Smooth muscle cell (in vitro differentiated cells): ENCODE measurements around the gene C6orf89. TPM values are rescaled to one million over a fixed set of nuclear protein-coding genes. Genes with fewer than 3 reads are reported as not detected.

Source experiments
- DNase-seq: peaks from one replicate; lab custom pipeline; 2025; ENCODE audit not compliant: unreplicated experiment; lab: John Stamatoyannopoulos, UW
- H2AFZ ChIP-seq: fragments of 200-600 bp; sonication (generic); 2 replicates; pipeline ENCODE4 v1.6.0; 2016; ENCODE audit warnings: antibody characterized with exemption, low read depth, mild to moderate bottlenecking
- H3F3A ChIP-seq: fragments of 200-600 bp; sonication (generic); 2 replicates; pipeline ENCODE4 v1.6.0; 2017; ENCODE audit warnings: antibody characterized with exemption, low read depth
- H3K27ac ChIP-seq: fragments of 200-600 bp; sonication (generic); 2 replicates; pipeline ENCODE4 v1.5.1; 2016; ENCODE audit warnings: low read depth, mild to moderate bottlenecking
- H3K27me3 ChIP-seq: fragments of 200-600 bp; sonication (generic); 2 replicates; pipeline ENCODE4 v1.6.1; 2016; ENCODE audit warnings: low read depth, mild to moderate bottlenecking
- H3K36me3 ChIP-seq: fragments of 200-600 bp; sonication (generic); 2 replicates; pipeline ENCODE4 v1.5.1; 2016; ENCODE audit warnings: low read depth
- H3K4me1 ChIP-seq: fragments of 200-600 bp; sonication (generic); 2 replicates; pipeline ENCODE4 v1.5.1; 2016; ENCODE audit warnings: low read depth
- H3K4me2 ChIP-seq: fragments of 200-600 bp; sonication (generic); 2 replicates; pipeline ENCODE4 v1.6.0; 2016; ENCODE audit warnings: mild to moderate bottlenecking
- H3K4me3 ChIP-seq: fragments of 200-600 bp; sonication (generic); 2 replicates; pipeline ENCODE4 v1.5.1; 2016; ENCODE audit warnings: mild to moderate bottlenecking
- H3K79me2 ChIP-seq: fragments of 200-600 bp; sonication (generic); 2 replicates; pipeline ENCODE4 v1.6.0; 2016; ENCODE audit warnings: low read depth, mild to moderate bottlenecking
- H3K9ac ChIP-seq: fragments of 200-600 bp; sonication (generic); 2 replicates; pipeline ENCODE4 v1.6.0; 2016; ENCODE audit warnings: low read depth
- H3K9me3 ChIP-seq: fragments of 200-600 bp; sonication (generic); replicated peaks from 2 replicates; pipeline ENCODE4 v1.5.1; 2016; ENCODE audit warnings: low read depth
- H4K20me1 ChIP-seq: fragments of 200-600 bp; sonication (generic); 2 replicates; pipeline ENCODE4 v1.6.0; 2016; ENCODE audit warnings: low read depth
- CTCF ChIP-seq: fragments of 200-600 bp; sonication (generic); IDR thresholded peaks from 2 replicates; pipeline ENCODE4 v1.5.1; 2017; ENCODE audit warnings: borderline replicate concordance, mild to moderate bottlenecking, antibody characterized with exemption; ENCODE audit not compliant: insufficient read depth, poor library complexity, severe bottlenecking
- WGBS: methylation state at CpG from one replicate; pipeline ENCODE4 v1.1.7; 2016; ENCODE audit warnings: low lambda C conversion rate; 5-methylcytosine and 5-hydroxymethylcytosine counted together
- polyA plus RNA-seq: library from polyadenylated mRNA; unstranded; fragments of >200 nt; fragmentation: Nextera tagmentation; extraction: Ambion mirVana; gene quantifications from 2 replicates; pipeline ENCODE4 v1.2.1, GENCODE V29; 2016
- total RNA-seq: library from RNA; depleted of rRNA; stranded (reverse); fragments of >200 nt; gene quantifications from 2 replicates; pipeline ENCODE4 v1.2.3, GENCODE V29; 2014

The C6orf89 gene
- total and polyA plus RNA-seq, 2 experiments from 2014 or later, result 44.6 to 45.7 TPM

- peaks cover under 1% of the 10 kb centered on the region for H3K27me3 ChIP-seq
- H3K9ac ChIP-seq, result no peak overlapping the region
- H3K9me3 ChIP-seq, result no peaks in the 10 kb centered on the region
- 70% methylated on average over 19 of the region's 19 CpGs for WGBS
- H2AFZ ChIP-seq, result no peak overlapping the region
- no peak for TF ChIP-seq CTCF
- no peaks in the 10 kb centered on the region for H4K20me1 ChIP-seq
- peaks cover 26% of the 10 kb centered on the region for H3K4me1 ChIP-seq
- no peak for DNase-seq
- no peak overlapping the region for H3K27ac ChIP-seq
- H3K36me3 ChIP-seq, result no peaks in the 10 kb centered on the region
- H3K4me2 ChIP-seq, result no peak overlapping the region
- H3F3A ChIP-seq, result peaks cover 8% of the 10 kb centered on the region
- no peak overlapping the region for H3K4me3 ChIP-seq
- no peaks in the 10 kb centered on the region for H3K79me2 ChIP-seq
Measured at GRCh38 chr6:36844232-36845170, 41.3 kb upstream of the C6orf89 start.

GRCh38 chr6:36845233-36845632 lies 40.5 kb upstream of the C6orf89 start:
- DNase-seq, result no peak
- no peak overlapping the region for H3K4me3 ChIP-seq
- H3K79me2 ChIP-seq, result no peaks in the 10 kb centered on the region
- no peak for TF ChIP-seq CTCF
- H3K9me3 ChIP-seq, result no peaks in the 10 kb centered on the region
- peaks cover 6% of the 10 kb centered on the region for H3F3A ChIP-seq
- H3K4me2 ChIP-seq, result no peak overlapping the region
- no peaks in the 10 kb centered on the region for H3K36me3 ChIP-seq
- no peaks in the 10 kb centered on the region for H3K27me3 ChIP-seq
- H4K20me1 ChIP-seq, result no peaks in the 10 kb centered on the region
- peaks cover 25% of the 10 kb centered on the region for H3K4me1 ChIP-seq
- 81% methylated on average over 4 of the region's 4 CpGs for WGBS
- H3K27ac ChIP-seq, result no peak overlapping the region
- no peak overlapping the region for H3K9ac ChIP-seq
- no peak overlapping the region for H2AFZ ChIP-seq

GRCh38 chr6:36847152-36847551 lies 38.6 kb upstream of the C6orf89 start:
- TF ChIP-seq CTCF, result no peak
- WGBS, result 84% methylated on average over 4 of the region's 4 CpGs

More at GRCh38 chr6:36847152-36847551, 38.6 kb upstream of the C6orf89 start:
- H3K4me1 ChIP-seq, result peaks cover 17% of the 10 kb centered on the region
- H3K27me3 ChIP-seq, result no peaks in the 10 kb centered on the region
- H2AFZ ChIP-seq, result no peak overlapping the region
- no peak overlapping the region for H3K4me2 ChIP-seq
- no peak for DNase-seq
- no peaks in the 10 kb centered on the region for H4K20me1 ChIP-seq
- no peaks in the 10 kb centered on the region for H3K36me3 ChIP-seq
- H3K79me2 ChIP-seq, result no peaks in the 10 kb centered on the region
- no peak overlapping the region for H3K27ac ChIP-seq
- no peak overlapping the region for H3K9ac ChIP-seq
- H3K9me3 ChIP-seq, result no peaks in the 10 kb centered on the region
- peaks cover 5% of the 10 kb centered on the region for H3F3A ChIP-seq
- no peak overlapping the region for H3K4me3 ChIP-seq
